GM23338 (cell line): Measurements from ENCODE around the gene PXK. TPM values are rescaled to one million over a fixed set of nuclear protein-coding genes. Genes with fewer than 3 reads are reported as not detected.

Experiments
- ATAC-seq: fragments of 200-7000 bp; cut with Tn5 transposase; 3 replicates; pipeline ENCODE4 v1.9.1; 2020
- DNase-seq: peaks from one replicate; pipeline ENCODE4 v3.0.0-alpha.2; 2015; ENCODE audit warnings: low spot score
- H2AFZ ChIP-seq: fragments of 200-600 bp; sonication (generic); 2 replicates; pipeline ENCODE4 v1.8.0; 2016; ENCODE audit warnings: antibody characterized with exemption, mild to moderate bottlenecking, moderate library complexity
- H3F3A ChIP-seq: fragments of 200-600 bp; sonication (generic); replicated peaks from 2 replicates; pipeline ENCODE4 v1.8.0; 2017; ENCODE audit warnings: antibody characterized with exemption, mixed run types, low read depth
- H3K27ac ChIP-seq: fragments of 200-600 bp; sonication (generic); 2 replicates; pipeline ENCODE4 v1.6.1; 2016; ENCODE audit warnings: low read depth
- H3K27me3 ChIP-seq: fragments of 200-600 bp; sonication (generic); 2 replicates; pipeline ENCODE4 v1.8.0; 2016; ENCODE audit warnings: mild to moderate bottlenecking, mixed run types, moderate library complexity; ENCODE audit not compliant: insufficient read depth
- H3K36me3 ChIP-seq: fragments of 200-600 bp; sonication (generic); 2 replicates; pipeline ENCODE4 v1.8.0; 2016; ENCODE audit warnings: mild to moderate bottlenecking; ENCODE audit not compliant: insufficient read depth
- H3K4me1 ChIP-seq: fragments of 200-600 bp; sonication (generic); 2 replicates; pipeline ENCODE4 v1.8.0; 2016; ENCODE audit warnings: mild to moderate bottlenecking, moderate library complexity; ENCODE audit not compliant: insufficient read depth
- H3K4me2 ChIP-seq: fragments of 200-600 bp; sonication (generic); 2 replicates; pipeline ENCODE4 v1.7.1; 2017; ENCODE audit warnings: mixed run types
- H3K4me3 ChIP-seq: fragments of 200-600 bp; sonication (generic); 2 replicates; pipeline ENCODE4 v1.6.1; 2016; ENCODE audit warnings: mixed run types
- H3K79me2 ChIP-seq: fragments of 200-600 bp; sonication (generic); replicated peaks from 2 replicates; pipeline ENCODE4 v1.8.0; 2017; ENCODE audit warnings: mild to moderate bottlenecking; ENCODE audit not compliant: insufficient read depth
- H3K9me2 ChIP-seq: fragments of 200-600 bp; sonication (generic); 2 replicates; pipeline ENCODE4 v1.8.0; 2017; ENCODE audit not compliant: insufficient read depth
- H4K20me1 ChIP-seq: fragments of 200-600 bp; sonication (generic); replicated peaks from 2 replicates; pipeline ENCODE4 v1.8.0; 2017; ENCODE audit warnings: mild to moderate bottlenecking; ENCODE audit not compliant: insufficient read depth
- H3K27ac Mint-ChIP-seq: 2 replicates; pipeline ENCODE4 v1.8.0; 2020; ENCODE audit warnings: inconsistent platforms, mild to moderate bottlenecking, moderate library complexity, mixed read lengths
- H3K27me3 Mint-ChIP-seq: 3 replicates; pipeline ENCODE4 v1.8.0; 2022; ENCODE audit warnings: low read depth, mild to moderate bottlenecking, moderate library complexity, mixed read lengths, inconsistent platforms; ENCODE audit not compliant: insufficient read depth, poor library complexity
- H3K36me3 Mint-ChIP-seq: 3 replicates; pipeline ENCODE4 v1.8.0; 2021; ENCODE audit warnings: low read depth, mild to moderate bottlenecking, inconsistent platforms, moderate library complexity, mixed read lengths
- H3K4me1 Mint-ChIP-seq: 3 replicates; pipeline ENCODE4 v1.8.0; 2020; ENCODE audit warnings: mild to moderate bottlenecking, inconsistent platforms, mixed read lengths
- H3K4me3 Mint-ChIP-seq: 3 replicates; pipeline ENCODE4 v1.8.0; 2021; ENCODE audit warnings: moderate library complexity, mild to moderate bottlenecking, inconsistent platforms, mixed read lengths
- H3K9me3 Mint-ChIP-seq: 3 replicates; pipeline ENCODE4 v1.8.0; 2020; ENCODE audit warnings: moderate library complexity, mild to moderate bottlenecking, inconsistent platforms, mixed read lengths
- CREB1 ChIP-seq: fragments of 250-450 bp; sonication (Bioruptor Pico); IDR thresholded peaks from 2 replicates; pipeline ENCODE4 v1.5.0; 2020; ENCODE audit warnings: low read depth, mild to moderate bottlenecking, moderate library complexity
- CTCF ChIP-seq, 2 experiments: fragments of 200-600 bp in 1 of 2; sonication (generic) in 1 of 2; conservative IDR thresholded peaks; 2 replicates each; pipeline versions ENCODE4 v1.5.1 to v1.6.1; 2016 to 2017; ENCODE audit warnings: antibody characterized with exemption in 2 of 2, low read depth in 2 of 2, mild to moderate bottlenecking in 2 of 2, moderate library complexity in 1 of 2
- EZH2phosphoT487 ChIP-seq: fragments of 200-600 bp; sonication (generic); IDR thresholded peaks from one replicate; pipeline ENCODE4 v1.8.1; 2018; ENCODE audit warnings: antibody characterized with exemption; ENCODE audit not compliant: unreplicated experiment
- JUNB ChIP-seq: IDR thresholded peaks from one replicate; pipeline ENCODE4 v1.6.1; 2016; ENCODE audit warnings: antibody characterized with exemption; ENCODE audit not compliant: unreplicated experiment
- NANOG ChIP-seq: IDR thresholded peaks from 2 replicates; pipeline ENCODE4 v1.6.1; 2016; ENCODE audit warnings: antibody characterized with exemption, borderline replicate concordance
- POLR2AphosphoS5 ChIP-seq: IDR thresholded peaks from 2 replicates; pipeline ENCODE4 v1.6.1; 2016; ENCODE audit warnings: antibody characterized with exemption, low read depth
- STAT1 ChIP-seq: IDR thresholded peaks from one replicate; pipeline ENCODE4 v1.6.1; 2016; ENCODE audit warnings: antibody characterized with exemption; ENCODE audit not compliant: unreplicated experiment
- ZNF114 ChIP-seq: fragments of 250-450 bp; sonication (Bioruptor Pico); IDR thresholded peaks from 2 replicates; pipeline ENCODE4 v1.5.0; 2020; ENCODE audit warnings: mild to moderate bottlenecking, moderate library complexity
- ZNF331 ChIP-seq: fragments of 250-450 bp; sonication (Bioruptor Pico); IDR thresholded peaks from 2 replicates; pipeline ENCODE4 v1.5.0; 2020; ENCODE audit warnings: low read depth, mild to moderate bottlenecking, moderate library complexity
- polyA plus RNA-seq: library from polyadenylated mRNA; unstranded; fragments of >200 nt; fragmentation: Nextera tagmentation; extraction: Ambion mirVana; gene quantifications from 2 replicates; pipeline ENCODE4 v1.2.1, GENCODE V29; 2016
- total RNA-seq: library from RNA; depleted of rRNA; stranded (reverse); fragments of >200 nt; shearing (Covaris generic); gene quantifications from 2 replicates; pipeline ENCODE4 v1.2.3, GENCODE V29; 2014
- TF ChIP-seq, protein P1 (sequence below): IDR thresholded peaks from 2 replicates; pipeline ENCODE4 v1.6.1; 2016; ENCODE audit warnings: antibody characterized with exemption
- TF ChIP-seq, protein P2 (sequence below): IDR thresholded peaks from one replicate; pipeline ENCODE4 v1.6.1; 2018; ENCODE audit warnings: antibody characterized with exemption; ENCODE audit not compliant: unreplicated experiment

Gene PXK
- total and polyA plus RNA-seq, 2 experiments from 2014 or later, result 6.4 to 6.5 TPM

DNA sequence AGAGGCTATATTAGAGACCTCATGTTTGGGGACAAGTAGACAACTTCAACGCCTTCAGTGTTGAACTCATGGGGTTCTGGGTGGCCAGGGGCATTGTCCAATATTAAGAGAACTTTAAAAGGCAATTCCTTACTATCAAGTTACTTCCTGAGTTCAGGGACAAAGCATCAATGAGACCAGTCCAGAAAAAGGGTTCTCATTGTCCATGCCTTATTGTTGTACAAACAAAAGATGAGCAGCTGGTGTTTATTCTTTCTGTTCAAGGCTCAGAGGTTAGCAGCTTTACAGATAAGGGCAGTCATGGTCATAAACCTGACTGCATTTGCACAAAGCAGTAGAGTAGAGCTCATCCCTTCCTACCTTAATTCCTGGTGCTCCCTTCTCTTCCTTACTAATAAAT, 119.5 kb downstream of the PXK start (continued):
- TF ChIP-seq, protein P1, sequence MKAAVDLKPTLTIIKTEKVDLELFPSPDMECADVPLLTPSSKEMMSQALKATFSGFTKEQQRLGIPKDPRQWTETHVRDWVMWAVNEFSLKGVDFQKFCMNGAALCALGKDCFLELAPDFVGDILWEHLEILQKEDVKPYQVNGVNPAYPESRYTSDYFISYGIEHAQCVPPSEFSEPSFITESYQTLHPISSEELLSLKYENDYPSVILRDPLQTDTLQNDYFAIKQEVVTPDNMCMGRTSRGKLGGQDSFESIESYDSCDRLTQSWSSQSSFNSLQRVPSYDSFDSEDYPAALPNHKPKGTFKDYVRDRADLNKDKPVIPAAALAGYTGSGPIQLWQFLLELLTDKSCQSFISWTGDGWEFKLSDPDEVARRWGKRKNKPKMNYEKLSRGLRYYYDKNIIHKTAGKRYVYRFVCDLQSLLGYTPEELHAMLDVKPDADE, result no peak
- TF ChIP-seq CTCF (conservative IDR thresholded peaks at IDR 0.05; ENCODE audit: low read depth in 2 of 2), result no peak
- TF ChIP-seq POLR2AphosphoS5, result no peak
- no peak for TF ChIP-seq EZH2phosphoT487
- TF ChIP-seq, protein P2, sequence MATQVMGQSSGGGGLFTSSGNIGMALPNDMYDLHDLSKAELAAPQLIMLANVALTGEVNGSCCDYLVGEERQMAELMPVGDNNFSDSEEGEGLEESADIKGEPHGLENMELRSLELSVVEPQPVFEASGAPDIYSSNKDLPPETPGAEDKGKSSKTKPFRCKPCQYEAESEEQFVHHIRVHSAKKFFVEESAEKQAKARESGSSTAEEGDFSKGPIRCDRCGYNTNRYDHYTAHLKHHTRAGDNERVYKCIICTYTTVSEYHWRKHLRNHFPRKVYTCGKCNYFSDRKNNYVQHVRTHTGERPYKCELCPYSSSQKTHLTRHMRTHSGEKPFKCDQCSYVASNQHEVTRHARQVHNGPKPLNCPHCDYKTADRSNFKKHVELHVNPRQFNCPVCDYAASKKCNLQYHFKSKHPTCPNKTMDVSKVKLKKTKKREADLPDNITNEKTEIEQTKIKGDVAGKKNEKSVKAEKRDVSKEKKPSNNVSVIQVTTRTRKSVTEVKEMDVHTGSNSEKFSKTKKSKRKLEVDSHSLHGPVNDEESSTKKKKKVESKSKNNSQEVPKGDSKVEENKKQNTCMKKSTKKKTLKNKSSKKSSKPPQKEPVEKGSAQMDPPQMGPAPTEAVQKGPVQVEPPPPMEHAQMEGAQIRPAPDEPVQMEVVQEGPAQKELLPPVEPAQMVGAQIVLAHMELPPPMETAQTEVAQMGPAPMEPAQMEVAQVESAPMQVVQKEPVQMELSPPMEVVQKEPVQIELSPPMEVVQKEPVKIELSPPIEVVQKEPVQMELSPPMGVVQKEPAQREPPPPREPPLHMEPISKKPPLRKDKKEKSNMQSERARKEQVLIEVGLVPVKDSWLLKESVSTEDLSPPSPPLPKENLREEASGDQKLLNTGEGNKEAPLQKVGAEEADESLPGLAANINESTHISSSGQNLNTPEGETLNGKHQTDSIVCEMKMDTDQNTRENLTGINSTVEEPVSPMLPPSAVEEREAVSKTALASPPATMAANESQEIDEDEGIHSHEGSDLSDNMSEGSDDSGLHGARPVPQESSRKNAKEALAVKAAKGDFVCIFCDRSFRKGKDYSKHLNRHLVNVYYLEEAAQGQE, result no peak
- TF ChIP-seq STAT1, result no peak
- no peak for TF ChIP-seq CREB1
- no peak for TF ChIP-seq ZNF114 (CRISPR knock-in tag)
- TF ChIP-seq NANOG, result no peak
- TF ChIP-seq ZNF331 (CRISPR knock-in tag), result no peak
- no peak for TF ChIP-seq JUNB

GRCh38 chr3:58459160-58459559, 126.5 kb downstream of the PXK start:
- Histone ChIP-seq H3F3A (no peaks in the 10 kb centered on the region), H3K9me2 (peaks cover 3% of the 10 kb centered on the region; the same call in 1 of the 2 replicates), H3K4me1 (peaks cover 9% of the 10 kb centered on the region), H3K27me3 (no peaks in the 10 kb centered on the region), H2AFZ (no peak overlapping the region), H3K79me2 (no peaks in the 10 kb centered on the region), H3K36me3 (no peaks in the 10 kb centered on the region), H4K20me1 (no peaks in the 10 kb centered on the region), H3K4me3 (no peak overlapping the region), H3K4me2 (no peak overlapping the region), H3K27ac (no peak overlapping the region)
- H3K27ac Mint-ChIP-seq, result no peak overlapping the region
- peaks cover 8% of the 10 kb centered on the region; the same call in 1 of the 3 replicates for H3K36me3 Mint-ChIP-seq
- TF ChIP-seq JUNB, result no peak
- TF ChIP-seq, protein P2, result no peak
- no peak overlapping the region for H3K4me3 Mint-ChIP-seq
- no peak for DNase-seq
- H3K27me3 Mint-ChIP-seq, result peaks cover 6% of the 10 kb centered on the region
- peaks cover 9% of the 10 kb centered on the region for H3K4me1 Mint-ChIP-seq
- no peak for ATAC-seq
- H3K9me3 Mint-ChIP-seq, result peaks cover 17% of the 10 kb centered on the region
